B cell (primary cell): Measurements from ENCODE around the gene TMEM219. TPM values are rescaled to one million over a fixed set of nuclear protein-coding genes. Genes with fewer than 3 reads are reported as not detected.

ENCODE experiments used
- ATAC-seq: fragments of 200-7000 bp; cut with Tn5 transposase; one replicate; pipeline ENCODE4 v1.10.0; 2021; ENCODE audit warnings: low read depth, mild to moderate bottlenecking, moderate number of reproducible peaks, moderate library complexity
- CTCF ChIA-PET: fragments of 350-600 bp; sonication (Branson Sonifier 250); formaldehyde crosslinking; loops from one replicate; lab custom pipeline; 2021; ENCODE audit warnings: antibody characterized with exemption, inconsistent platforms; lab: Charles Lee
- POLR2A ChIA-PET: fragments of 350-600 bp; sonication (Branson Sonifier 250); formaldehyde crosslinking; loops from one replicate; lab custom pipeline; 2021; ENCODE audit warnings: antibody characterized with exemption; lab: Charles Lee
- DNase-seq: peaks from one replicate; pipeline ENCODE4 v3.0.0; 2013
- H2AFZ ChIP-seq: 2 replicates; pipeline ENCODE4 v1.6.1; 2012; ENCODE audit warnings: mild to moderate bottlenecking, low read depth, low read length; ENCODE audit not compliant: insufficient read depth, poor library complexity, severe bottlenecking
- H3K27ac ChIP-seq, 2 donors: 1 replicate in 1 of 2; 2 replicates in 1 of 2; pipeline ENCODE4 v1.5.1; 2012 to 2013; ENCODE audit warnings: low read length in 2 of 2, mild to moderate bottlenecking in 2 of 2, moderate library complexity in 1 of 2
- H3K27me3 ChIP-seq, 4 experiments: fragments of 200-600 bp in 1 of 4; sonication (generic) in 1 of 4; replicated peaks in 1 of 4; 1 replicate in 2 of 4; 2 replicates in 2 of 4; pipeline versions ENCODE4 v1.6.1 to v1.7.0; 2013 to 2016; ENCODE audit warnings: low read length in 3 of 4, mild to moderate bottlenecking in 2 of 4, mixed read lengths in 1 of 4, moderate library complexity in 1 of 4; ENCODE audit not compliant: insufficient read depth in 4 of 4, control insufficient read depth in 3 of 4; ENCODE audit errors: control extremely low read depth in 1 of 4
- H3K36me3 ChIP-seq, 2 experiments: replicated peaks in 1 of 2; 1 replicate in 1 of 2; 2 replicates in 1 of 2; pipeline versions ENCODE4 v1.6.1 to v1.7.1; 2013; ENCODE audit warnings: low read length in 1 of 2; ENCODE audit not compliant: insufficient read depth in 2 of 2, control insufficient read depth in 1 of 2; ENCODE audit errors: control extremely low read depth in 1 of 2, extremely low read depth in 1 of 2
- H3K4me1 ChIP-seq, 2 donors: fragments of 200-600 bp in 1 of 2; sonication (generic) in 1 of 2; 1 replicate in 1 of 2; 2 replicates in 1 of 2; pipeline versions ENCODE4 v1.5.1 to v1.6.1; 2013 to 2017; ENCODE audit warnings: low read length in 2 of 2; ENCODE audit not compliant: control insufficient read depth in 2 of 2, insufficient read depth in 2 of 2
- H3K4me2 ChIP-seq: replicated peaks from 2 replicates; pipeline ENCODE3; 2012; ENCODE audit warnings: mild to moderate bottlenecking, low read depth, low read length; ENCODE audit not compliant: poor library complexity, severe bottlenecking
- H3K4me3 ChIP-seq, 5 experiments: fragments of 200-600 bp in 1 of 5; sonication (generic) in 1 of 5; 1 replicate in 3 of 5; 2 replicates in 2 of 5; pipeline versions ENCODE4 v1.5.1 to v1.7.0; 2011 to 2016; ENCODE audit warnings: low read length in 4 of 5, mild to moderate bottlenecking in 4 of 5, low read depth in 2 of 5, control low read depth in 1 of 5, moderate library complexity in 1 of 5; ENCODE audit not compliant: insufficient read depth in 1 of 5; ENCODE audit errors: control extremely low read depth in 1 of 5, extremely low read depth in 1 of 5
- H3K79me2 ChIP-seq: fragments of 200-600 bp; sonication (generic); one replicate; pipeline ENCODE4 v1.6.0; 2016; ENCODE audit warnings: low read length; ENCODE audit not compliant: control insufficient read depth, insufficient read depth
- H3K9ac ChIP-seq: fragments of 200-600 bp; sonication (generic); 2 replicates; pipeline ENCODE4 v1.6.1; 2017; ENCODE audit warnings: mild to moderate bottlenecking, low read length, moderate library complexity
- H3K9me3 ChIP-seq, 3 donors: one replicate each; pipeline versions ENCODE4 v1.6.1 to v1.7.1; 2013; ENCODE audit warnings: low read length in 2 of 3; ENCODE audit not compliant: control insufficient read depth in 2 of 3, insufficient read depth in 1 of 3; ENCODE audit errors: control extremely low read depth in 1 of 3
- H4K20me1 ChIP-seq: 2 replicates; pipeline ENCODE4 v1.6.0; 2012; ENCODE audit warnings: mild to moderate bottlenecking, low read length; ENCODE audit not compliant: insufficient read depth, control insufficient read depth, poor library complexity, severe bottlenecking
- H3K27ac Mint-ChIP-seq: one replicate; pipeline ENCODE4 v1.8.0; 2021; ENCODE audit warnings: mixed read lengths
- H3K27me3 Mint-ChIP-seq: one replicate; pipeline ENCODE4 v1.8.0; 2021; ENCODE audit warnings: mixed read lengths
- H3K4me1 Mint-ChIP-seq: one replicate; pipeline ENCODE4 v1.8.0; 2021; ENCODE audit warnings: mixed read lengths
- H3K4me3 Mint-ChIP-seq: one replicate; pipeline ENCODE4 v1.8.0; 2021; ENCODE audit warnings: mixed read lengths
- H3K9me3 Mint-ChIP-seq: one replicate; pipeline ENCODE4 v1.8.0; 2022; ENCODE audit warnings: mixed read lengths; ENCODE audit not compliant: insufficient read depth
- CTCF ChIP-seq: fragments of 200-600 bp; IDR thresholded peaks from one replicate; pipeline ENCODE4 v1.8.0; 2022; ENCODE audit warnings: antibody characterized with exemption, mild to moderate bottlenecking
- EZH2 ChIP-seq: IDR thresholded peaks from 2 replicates; pipeline ENCODE4 v1.6.1; 2012; ENCODE audit warnings: borderline replicate concordance, low read depth, mild to moderate bottlenecking, moderate library complexity, low read length; ENCODE audit not compliant: insufficient read depth, poor library complexity, severe bottlenecking
- WGBS: methylation state at CpG from one replicate; pipeline ENCODE4 v1.1.5; 2013; ENCODE audit warnings: missing lambda C conversion rate; ENCODE audit not compliant: insufficient coverage; 5-methylcytosine and 5-hydroxymethylcytosine counted together
- intact Hi-C: fragments of 100-400 bp; cut with micrococcal nuclease; formaldehyde crosslinking; loops from one replicate; pipeline ENCODE4 v1.10.0; 2022
- polyA plus RNA-seq: library from polyadenylated mRNA; depleted of rRNA; stranded (reverse); fragments of >200 nt; gene quantifications from 2 replicates; pipeline ENCODE4 v1.2.3, GENCODE V29; 2012
- total RNA-seq, 2 donors: library from RNA; stranded (reverse); fragments of 120-200 nt in 1 of 2; gene quantifications; 1 replicate in 1 of 2; 2 replicates in 1 of 2; pipeline versions ENCODE4 v1.2.3 to v1.2.4, GENCODE V29; 2013 to 2022

The TMEM219 gene
- total and polyA plus RNA-seq, 2 donors (not counting 1 experiment from before 2014, with no cell fraction given): 66.6 to 103 TPM

GRCh38 chr16:29921034-29921385, 40.9 kb upstream of the TMEM219 start:
- no peak overlapping the region for H2AFZ ChIP-seq
- Mint-ChIP-seq H3K27me3 (no peaks in the 10 kb centered on the region), H3K4me1 (peaks cover 12% of the 10 kb centered on the region), H3K9me3 (no peaks in the 10 kb centered on the region), H3K4me3 (no peak overlapping the region), H3K27ac (no peak overlapping the region)
- no peak overlapping the region for H3K4me2 ChIP-seq
- H4K20me1 ChIP-seq: peaks cover 26% of the 10 kb centered on the region
- ChIA-PET POLR2A (no interaction called here), CTCF (interaction anchor here (0.9 kb wide), 1 partner anchor 73 kb away, joined by 3 read pairs; no protein-coding TSS in a partner anchor)
- no peak overlapping the region for H3K9ac ChIP-seq
- H3K9me3 ChIP-seq: no peaks in the 10 kb centered on the region
- TF ChIP-seq EZH2: no peak
- TF ChIP-seq CTCF: no peak
- H3K4me1 ChIP-seq: peaks cover 7 to 10% of the 10 kb centered on the region in 2 donors
- WGBS: 100% methylated on average over 3 of the region's 3 CpGs
- H3K79me2 ChIP-seq: peaks cover 36% of the 10 kb centered on the region
- intact Hi-C loops: loop anchor here (10.0 kb wide), 1 partner anchor 326 kb away; no protein-coding TSS in a partner anchor
- H3K27me3 ChIP-seq: no peaks in the 10 kb centered on the region
- DNase-seq (no peak), ATAC-seq (no peak)
- H3K36me3 ChIP-seq: peaks cover 6 to 55% of the 10 kb centered on the region in 2 experiments
- no peak overlapping the region for H3K27ac ChIP-seq
- H3K4me3 ChIP-seq: no peak overlapping the region

DNA sequence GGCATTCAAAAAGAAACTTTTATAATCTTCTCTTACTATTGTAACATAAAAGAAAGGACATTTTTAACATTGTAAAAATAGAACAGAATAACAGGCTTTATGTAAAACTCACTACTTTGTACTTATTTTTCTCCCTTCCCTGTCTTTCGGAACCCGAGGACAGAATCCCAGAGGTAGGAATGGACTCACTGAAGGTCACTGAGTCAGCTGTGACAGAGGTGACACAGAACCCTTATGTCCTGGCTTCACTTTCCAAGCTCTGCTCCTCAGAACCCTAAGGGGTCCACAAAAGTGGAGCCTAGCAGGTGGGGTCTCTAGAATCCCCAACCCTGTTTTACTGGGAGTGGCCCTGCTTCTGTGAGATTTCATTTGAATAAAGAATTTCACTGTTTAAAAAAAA, 39.6 kb upstream of the TMEM219 start:
- H3K27me3 ChIP-seq: no peaks in the 10 kb centered on the region
- no peak overlapping the region for H3K27ac ChIP-seq
- DNase-seq: no peak
- no peak overlapping the region for H3K9ac ChIP-seq
- no peak overlapping the region for H2AFZ ChIP-seq
- no peak for TF ChIP-seq CTCF
- no peak for TF ChIP-seq EZH2
- no peak overlapping the region for H3K4me3 ChIP-seq
- no peaks in the 10 kb centered on the region for H3K9me3 ChIP-seq
- CTCF ChIA-PET: no interaction called here
- H3K4me1 ChIP-seq: peaks cover 14 to 21% of the 10 kb centered on the region in 2 donors
- H3K4me3 Mint-ChIP-seq: no peak overlapping the region
- peaks cover 6 to 48% of the 10 kb centered on the region in 2 experiments for H3K36me3 ChIP-seq
- peaks cover 25% of the 10 kb centered on the region for H3K4me1 Mint-ChIP-seq
- POLR2A ChIA-PET: interaction anchor here (0.6 kb wide), 1 partner anchor 1053 kb away, joined by 5 read pairs; no protein-coding TSS in a partner anchor
- intact Hi-C loops: loop anchor here (10.0 kb wide), 1 partner anchor 328 kb away; no protein-coding TSS in a partner anchor
- no peaks in the 10 kb centered on the region for H3K9me3 Mint-ChIP-seq
- H3K27ac Mint-ChIP-seq: no peak overlapping the region
- H4K20me1 ChIP-seq: peaks cover 26% of the 10 kb centered on the region
- 100% methylated on average over 2 of the region's 2 CpGs for WGBS
- H3K27me3 Mint-ChIP-seq: no peaks in the 10 kb centered on the region
- peaks cover 36% of the 10 kb centered on the region for H3K79me2 ChIP-seq
- no peak for ATAC-seq
- H3K4me2 ChIP-seq: no peak overlapping the region
